ENCODE measurements around the gene ELMO1. TPM values are rescaled to one million over a fixed set of nuclear protein-coding genes. Genes with fewer than 3 reads are reported as not detected.

The ELMO1 gene
- total RNA-seq, 1 donor from 2014 or later = 21.2 TPM

- ATAC-seq (no peak), DNase-seq (ENCODE audit: low spot score) (no peak)
These were observed 37.1 kb downstream of the ELMO1 start for GRCh38 chr7:37411444-37412034.

- no peak for ATAC-seq
- DNase-seq (ENCODE audit: low spot score) = no peak
These were observed 38.1 kb downstream of the ELMO1 start for GRCh38 chr7:37410305-37411229.

GRCh38 chr7:37409461-37409860, 39.2 kb downstream of the ELMO1 start:
- no peak for ATAC-seq

GRCh38 chr7:37408291-37409228, 40.1 kb downstream of the ELMO1 start:
- DNase-seq (ENCODE audit: low spot score) (no peak), ATAC-seq (peak; percentile 80)

More at GRCh38 chr7:37409461-37409860, 39.2 kb downstream of the ELMO1 start:
- no peak for DNase-seq (ENCODE audit: low spot score)

- ATAC-seq (peak; percentile 74), DNase-seq (ENCODE audit: low spot score) (peak; percentile 77)
These were observed 43.0 kb downstream of the ELMO1 start for GRCh38 chr7:37405603-37406122.

- no peak for ATAC-seq
- no peak for DNase-seq (ENCODE audit: low spot score)
These were observed 43.5 kb downstream of the ELMO1 start for GRCh38 chr7:37405128-37405527.

GRCh38 chr7:37399876-37400421, 48.7 kb downstream of the ELMO1 start:
- DNase-seq (ENCODE audit: low spot score) (no peak), ATAC-seq (peak; percentile 24)

GRCh38 chr7:37398403-37398802, 50.3 kb downstream of the ELMO1 start:
- no peak for DNase-seq (ENCODE audit: low spot score)
- no peak for ATAC-seq

- ATAC-seq (no peak), DNase-seq (ENCODE audit: low spot score) (no peak)
These were observed 52.9 kb downstream of the ELMO1 start for GRCh38 chr7:37395618-37396259.

GRCh38 chr7:37394158-37394557, 54.5 kb downstream of the ELMO1 start:
- DNase-seq (ENCODE audit: low spot score) (no peak), ATAC-seq (no peak)

- no peak for ATAC-seq
- no peak for DNase-seq (ENCODE audit: low spot score)
These were observed 55.2 kb downstream of the ELMO1 start for GRCh38 chr7:37393476-37393875.

GRCh38 chr7:37392673-37393017, 56.0 kb downstream of the ELMO1 start:
- no peak for ATAC-seq
- DNase-seq (ENCODE audit: low spot score) = no peak

GRCh38 chr7:37391791-37392672, 56.6 kb downstream of the ELMO1 start:
- ATAC-seq = peak; percentile 56
- DNase-seq (ENCODE audit: low spot score) = no peak

- DNase-seq (ENCODE audit: low spot score) (no peak), ATAC-seq (peak; percentile 9)
These were observed 58.5 kb downstream of the ELMO1 start for GRCh38 chr7:37390114-37390513.

- DNase-seq (ENCODE audit: low spot score) (no peak), ATAC-seq (no peak)
These were observed 59.9 kb downstream of the ELMO1 start for GRCh38 chr7:37388811-37389210.

GRCh38 chr7:37385787-37386186, 62.9 kb downstream of the ELMO1 start:
- no peak for ATAC-seq
- no peak for DNase-seq (ENCODE audit: low spot score)

- ATAC-seq = no peak
These were observed 66.0 kb downstream of the ELMO1 start for GRCh38 chr7:37382546-37383088.

GRCh38 chr7:37380831-37381230, 67.8 kb downstream of the ELMO1 start:
- DNase-seq (ENCODE audit: low spot score) = no peak
- ATAC-seq = no peak

More at GRCh38 chr7:37382546-37383088, 66.0 kb downstream of the ELMO1 start:
- DNase-seq (ENCODE audit: low spot score) = no peak

Measured in left lobe of liver (tissue), 2 donors.